ENCODE data around the gene DAP.

Gene DAP

DNA sequence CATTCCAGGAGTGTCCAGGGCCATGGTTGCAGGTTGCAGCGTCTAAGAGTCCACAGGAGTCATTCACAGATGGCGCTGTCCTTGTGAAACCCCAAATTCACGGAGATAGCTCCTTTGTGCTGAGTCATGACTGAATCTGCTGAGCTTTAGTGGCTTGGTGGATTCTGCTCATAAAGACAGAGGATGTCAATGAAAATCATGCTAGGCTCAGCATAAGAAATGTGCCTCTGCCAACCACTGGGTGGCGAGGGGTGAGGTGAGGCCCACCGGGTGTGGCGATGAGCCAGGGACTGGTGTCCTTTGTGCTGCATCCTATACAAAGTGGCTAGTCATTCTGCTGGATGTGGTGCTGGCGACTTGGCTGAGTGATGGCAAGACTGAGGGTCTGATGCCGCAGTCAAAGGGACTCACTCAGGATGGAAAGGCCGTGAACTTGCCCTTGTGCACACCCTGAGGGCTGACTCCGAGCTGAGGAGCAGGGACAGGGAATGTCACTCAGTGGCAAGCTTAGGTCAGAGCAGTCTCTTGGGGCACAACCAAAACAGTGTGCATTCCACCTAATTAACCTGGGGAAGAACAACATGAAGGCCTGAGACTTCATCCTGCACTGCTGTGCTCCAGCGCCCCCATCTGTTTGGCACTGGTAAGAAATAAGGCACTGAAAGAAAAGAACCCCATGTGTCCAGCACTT, 71.5 kb downstream of the DAP start:
- Histone ChIP-seq H3K4me1 (ENCODE audit: control insufficient read depth in 1 of 2, insufficient read depth in 1 of 2, low read depth in 1 of 2, low read length in 1 of 2) (no peaks in the 10 kb centered on the region), H3K27ac (no peak overlapping the region), H3K36me3 (peaks cover 5% of the 10 kb centered on the region), H3K4me3 (ENCODE audit: low read depth in 1 of 2, low read length in 1 of 2) (no peak overlapping the region), H3K9me3 (no peaks in the 10 kb centered on the region), H3K27me3 (no peaks in the 10 kb centered on the region)
- TF ChIP-seq CTCF (IDR thresholded peaks at IDR 0.05) = no peak

GRCh38 chr5:10688651-10689171, 72.3 kb downstream of the DAP start:
- no peak for TF ChIP-seq CTCF (IDR thresholded peaks at IDR 0.05)
- no peaks in the 10 kb centered on the region for H3K9me3 ChIP-seq
- H3K4me1 ChIP-seq (ENCODE audit: control insufficient read depth in 1 of 2, insufficient read depth in 1 of 2, low read depth in 1 of 2, low read length in 1 of 2) = no peaks in the 10 kb centered on the region
- no peak overlapping the region for H3K4me3 ChIP-seq (ENCODE audit: low read depth in 1 of 2, low read length in 1 of 2)
- no peak overlapping the region for H3K27ac ChIP-seq
- H3K27me3 ChIP-seq = no peaks in the 10 kb centered on the region
- peaks cover 5% of the 10 kb centered on the region for H3K36me3 ChIP-seq

- Histone ChIP-seq H3K9me3 (no peaks in the 10 kb centered on the region), H3K4me1 (ENCODE audit: control insufficient read depth in 1 of 2, insufficient read depth in 1 of 2, low read depth in 1 of 2, low read length in 1 of 2) (peaks cover 10 to 11% of the 10 kb centered on the region in 2 experiments), H3K36me3 (peaks cover 16% of the 10 kb centered on the region), H3K27ac (no peak overlapping the region), H3K4me3 (ENCODE audit: low read depth in 1 of 2, low read length in 1 of 2) (no peak overlapping the region), H3K27me3 (no peaks in the 10 kb centered on the region)
- TF ChIP-seq CTCF (IDR thresholded peaks at IDR 0.05) = no peak
Measured at GRCh38 chr5:10686890-10687289, 74.1 kb downstream of the DAP start.

- H3K27me3 ChIP-seq = no peaks in the 10 kb centered on the region
- H3K27ac ChIP-seq = no peak overlapping the region
- H3K36me3 ChIP-seq = peaks cover 28% of the 10 kb centered on the region
- no peak overlapping the region for H3K4me3 ChIP-seq (ENCODE audit: low read depth in 1 of 2, low read length in 1 of 2)
- H3K4me1 ChIP-seq (ENCODE audit: control insufficient read depth in 1 of 2, insufficient read depth in 1 of 2, low read depth in 1 of 2, low read length in 1 of 2) = peaks cover 13 to 16% of the 10 kb centered on the region in 2 experiments
- no peaks in the 10 kb centered on the region for H3K9me3 ChIP-seq
- no peak for TF ChIP-seq CTCF (IDR thresholded peaks at IDR 0.05)
Measured at GRCh38 chr5:10685115-10685521, 75.9 kb downstream of the DAP start.

DNA sequence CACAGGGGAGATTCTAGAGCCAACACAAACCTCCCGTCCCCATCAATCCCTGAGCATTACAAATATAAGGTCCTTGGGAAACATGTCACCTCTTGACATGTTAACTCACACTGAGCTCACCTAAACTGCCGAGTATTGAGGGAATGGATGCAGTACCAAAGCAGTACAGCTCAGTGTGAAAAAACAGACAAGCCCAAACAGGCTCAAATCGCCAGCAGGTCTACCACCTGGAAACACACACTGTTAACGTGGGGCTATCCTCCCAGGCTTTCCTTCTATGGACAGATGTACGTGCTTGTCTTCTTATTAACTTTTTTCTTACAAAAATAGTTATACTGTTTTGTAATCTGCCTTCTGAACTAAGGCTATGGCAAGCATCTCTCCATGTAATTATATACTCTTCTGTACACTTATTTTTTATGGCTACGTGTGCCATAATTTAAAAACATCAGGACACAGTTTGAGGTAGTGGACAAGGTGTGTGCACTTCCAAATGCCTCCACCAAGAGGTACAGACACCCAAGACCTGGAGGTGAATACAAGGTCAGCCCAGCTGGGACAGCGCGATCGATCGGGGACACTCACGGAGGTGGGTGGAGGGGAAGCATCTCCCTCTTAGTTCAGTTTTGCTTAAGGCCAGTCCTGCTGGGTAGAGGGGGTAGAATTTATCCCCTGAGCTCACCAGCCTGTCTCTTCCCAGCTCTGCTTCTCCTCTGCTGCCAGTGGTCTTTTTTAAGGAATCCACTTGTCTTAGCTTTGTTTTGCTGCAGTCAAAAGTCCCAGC, 76.5 kb downstream of the DAP start:
- peaks cover 13 to 16% of the 10 kb centered on the region in 2 experiments for H3K4me1 ChIP-seq (ENCODE audit: control insufficient read depth in 1 of 2, insufficient read depth in 1 of 2, low read depth in 1 of 2, low read length in 1 of 2)

More for the DNA sequence above, 76.5 kb downstream of the DAP start:
- Histone ChIP-seq H3K36me3 (peaks cover 34% of the 10 kb centered on the region), H3K4me3 (ENCODE audit: low read depth in 1 of 2, low read length in 1 of 2) (no peak overlapping the region), H3K27ac (no peak overlapping the region), H3K27me3 (no peaks in the 10 kb centered on the region), H3K9me3 (no peaks in the 10 kb centered on the region)
- no peak for TF ChIP-seq CTCF (IDR thresholded peaks at IDR 0.05)
